Measurements from ENCODE around the gene PACRG. TPM values are rescaled to one million over a fixed set of nuclear protein-coding genes. Genes with fewer than 3 reads are reported as not detected.

The PACRG gene
- polyA plus RNA-seq, 1 donor (not counting 4 experiments of a cell fraction or from before 2014, with no cell fraction given) = 0.31 TPM

GRCh38 chr6:163336961-163337360 is 609.2 kb downstream of the PACRG start:
- no peak for TF ChIP-seq CTCF (optimal IDR thresholded peaks at IDR 0.05 in 1 of 3, IDR thresholded peaks at IDR 0.05 in 1 of 3, conservative IDR thresholded peaks at IDR 0.05 in 1 of 3; ENCODE audit: extremely low read depth in 1 of 3, insufficient read depth in 2 of 3, low read length in 3 of 3)
- no peak for TF ChIP-seq EZH2 (IDR thresholded peaks at IDR 0.05; ENCODE audit: low read length)
- Histone ChIP-seq H3K4me2 (ENCODE audit: control insufficient read depth, extremely low read depth, insufficient read depth, low read depth, low read length) (no peak overlapping the region), H3K4me3 (ENCODE audit: control insufficient read depth in 2 of 3, extremely low read depth in 1 of 3, insufficient read depth in 2 of 3, low read depth in 1 of 3, low read length in 3 of 3) (no peak overlapping the region), H2AFZ (ENCODE audit: control insufficient read depth, low read length) (no peak overlapping the region), H3K9ac (ENCODE audit: control insufficient read depth, extremely low read depth, insufficient read depth, low read length) (no peak overlapping the region), H3K36me3 (ENCODE audit: control insufficient read depth in 2 of 2, extremely low read depth in 1 of 2, insufficient read depth in 2 of 2, low read length in 2 of 2) (no peaks in the 10 kb centered on the region), H3K27me3 (ENCODE audit: control insufficient read depth, extremely low read depth, insufficient read depth, low read length) (no peaks in the 10 kb centered on the region), H3K9me3 (ENCODE audit: control insufficient read depth, low read depth, low read length) (no peaks in the 10 kb centered on the region), H4K20me1 (ENCODE audit: control insufficient read depth, extremely low read depth, insufficient read depth, low read length) (no peaks in the 10 kb centered on the region), H3K9me1 (ENCODE audit: control insufficient read depth, extremely low read depth, insufficient read depth, low read length) (no peaks in the 10 kb centered on the region), H3K4me1 (ENCODE audit: control insufficient read depth, extremely low read depth, insufficient read depth, low read length) (no peaks in the 10 kb centered on the region), H3K27ac (ENCODE audit: control insufficient read depth, insufficient read depth, low read length) (no peak overlapping the region), H3K79me2 (ENCODE audit: control insufficient read depth, insufficient read depth, low read length) (no peaks in the 10 kb centered on the region)
- no peak for DNase-seq (ENCODE audit: low read depth, low spot score)
- FAIRE-seq = no peak
- dilution Hi-C loops (cut with MboI; ENCODE audit: extremely low pct_ligation_motif_present, low sequenced_read_pairs) = no loop called here

- no peak for DNase-seq (ENCODE audit: low read depth, low spot score)
- FAIRE-seq = peak; percentile 51
Observed at GRCh38 chr6:163337958-163338357, 610.2 kb downstream of the PACRG start.

More at GRCh38 chr6:163337958-163338357, 610.2 kb downstream of the PACRG start:
- H3K9me1 ChIP-seq (ENCODE audit: control insufficient read depth, extremely low read depth, insufficient read depth, low read length) = no peaks in the 10 kb centered on the region
- dilution Hi-C loops (cut with MboI; ENCODE audit: extremely low pct_ligation_motif_present, low sequenced_read_pairs) = no loop called here
- no peaks in the 10 kb centered on the region for H3K79me2 ChIP-seq (ENCODE audit: control insufficient read depth, insufficient read depth, low read length)
- no peak overlapping the region for H3K4me2 ChIP-seq (ENCODE audit: control insufficient read depth, extremely low read depth, insufficient read depth, low read depth, low read length)
- H4K20me1 ChIP-seq (ENCODE audit: control insufficient read depth, extremely low read depth, insufficient read depth, low read length) = no peaks in the 10 kb centered on the region
- H3K27me3 ChIP-seq (ENCODE audit: control insufficient read depth, extremely low read depth, insufficient read depth, low read length) = no peaks in the 10 kb centered on the region
- TF ChIP-seq EZH2 (IDR thresholded peaks at IDR 0.05; ENCODE audit: low read length) = no peak
- no peak for TF ChIP-seq CTCF (optimal IDR thresholded peaks at IDR 0.05 in 1 of 3, IDR thresholded peaks at IDR 0.05 in 1 of 3, conservative IDR thresholded peaks at IDR 0.05 in 1 of 3; ENCODE audit: extremely low read depth in 1 of 3, insufficient read depth in 2 of 3, low read length in 3 of 3)
- H3K27ac ChIP-seq (ENCODE audit: control insufficient read depth, insufficient read depth, low read length) = no peak overlapping the region
- H2AFZ ChIP-seq (ENCODE audit: control insufficient read depth, low read length) = no peak overlapping the region
- no peaks in the 10 kb centered on the region for H3K9me3 ChIP-seq (ENCODE audit: control insufficient read depth, low read depth, low read length)
- no peaks in the 10 kb centered on the region for H3K36me3 ChIP-seq (ENCODE audit: control insufficient read depth in 2 of 2, extremely low read depth in 1 of 2, insufficient read depth in 2 of 2, low read length in 2 of 2)
- H3K9ac ChIP-seq (ENCODE audit: control insufficient read depth, extremely low read depth, insufficient read depth, low read length) = no peak overlapping the region
- no peaks in the 10 kb centered on the region for H3K4me1 ChIP-seq (ENCODE audit: control insufficient read depth, extremely low read depth, insufficient read depth, low read length)
- no peak overlapping the region for H3K4me3 ChIP-seq (ENCODE audit: control insufficient read depth in 2 of 3, extremely low read depth in 1 of 3, insufficient read depth in 2 of 3, low read depth in 1 of 3, low read length in 3 of 3)
